ENCODE results near the gene RANBP9. TPM values are rescaled to one million over a fixed set of nuclear protein-coding genes. Genes with fewer than 3 reads are reported as not detected.
A peak's percentile ranks its signal among the peaks of the same experiment; 100 is the strongest.

The RANBP9 gene
- total and polyA plus RNA-seq, 9 of the 15 experiments (the other 6 are each of a cell fraction or from before 2014, with no cell fraction given) = 27.5 to 130 (median 61.5) TPM

GRCh38 chr6:13574571-13575376 is 136.9 kb downstream of the RANBP9 start, which contains the start of gene SIRT5 (continued):
- no peak; the same call in 1 of the 2 replicates for TF ChIP-seq ARID4B (CRISPR knock-in tag; IDR thresholded peaks at IDR 0.05)
- no peak for TF ChIP-seq NFIX (CRISPR knock-in tag; IDR thresholded peaks at IDR 0.05; ENCODE audit: low read depth)
- peak; percentile 95 for TF ChIP-seq POLR2G (IDR thresholded peaks at IDR 0.05; ENCODE audit: low read depth, low read length)
- no peak for TF ChIP-seq ZNF121 (CRISPR knock-in tag; conservative IDR thresholded peaks at IDR 0.05)
- TF ChIP-seq TCF3 (CRISPR knock-in tag; IDR thresholded peaks at IDR 0.05) = peak; percentile 26; the same call in 1 of the 2 replicates
- TF ChIP-seq RFX7 (CRISPR knock-in tag; IDR thresholded peaks at IDR 0.05) = no peak
- TF ChIP-seq YY1 (IDR thresholded peaks at IDR 0.05; ENCODE audit: borderline replicate concordance in 1 of 3, control insufficient read depth in 1 of 3, extremely low read depth in 1 of 3, insufficient read depth in 3 of 3, insufficient read length in 1 of 3, insufficient replicate concordance in 2 of 3, low read depth in 1 of 3, low read length in 2 of 3) = peak in 2 of 3 experiments; percentile 7 to 21
- no peak for TF ChIP-seq HNRNPUL1 (IDR thresholded peaks at IDR 0.05; ENCODE audit: low read length)
- TF ChIP-seq FOS (IDR thresholded peaks at IDR 0.05; ENCODE audit: extremely low read depth, insufficient read length) = no peak
- TF ChIP-seq NR2C1 (IDR thresholded peaks at IDR 0.05) = peak; percentile 75
- TF ChIP-seq NR2C1 (tag; IDR thresholded peaks at IDR 0.05) = peak; percentile 73
- TF ChIP-seq ZNF140 (CRISPR knock-in tag; IDR thresholded peaks at IDR 0.05) = no peak
- TF ChIP-seq SETDB1 (IDR thresholded peaks at IDR 0.05; ENCODE audit: low read length) = no peak
- TF ChIP-seq CHD4 (IDR thresholded peaks at IDR 0.05; ENCODE audit: insufficient read depth, insufficient replicate concordance, low read depth, low read length, poor library complexity, severe bottlenecking) = peak; percentile 79
- no peak for TF ChIP-seq GATAD2A (IDR thresholded peaks at IDR 0.05)
- no peak for TF ChIP-seq SAFB2 (IDR thresholded peaks at IDR 0.05; ENCODE audit: borderline replicate concordance, low read depth, low read length, severe bottlenecking)
- TF ChIP-seq ZC3H11A (IDR thresholded peaks at IDR 0.05; ENCODE audit: low read depth, low read length) = no peak
- 0 out of 2 replicates have a peak, but pooled peaks have one; percentile 3 for TF ChIP-seq ATF3 (IDR thresholded peaks at IDR 0.05)
- no peak for TF ChIP-seq ATF3 (CRISPR knock-in tag; conservative IDR thresholded peaks at IDR 0.05)
- no peak for TF ChIP-seq SIN3B (IDR thresholded peaks at IDR 0.05; ENCODE audit: low read depth)
- TF ChIP-seq ZBED1 (IDR thresholded peaks at IDR 0.05) = no peak; the same call in 1 of the 2 replicates
- TF ChIP-seq CHCHD3 (CRISPR knock-in tag; IDR thresholded peaks at IDR 0.05) = no peak
- no peak for TF ChIP-seq STAT5B (CRISPR knock-in tag; IDR thresholded peaks at IDR 0.05)
- TF ChIP-seq SUPT5H (IDR thresholded peaks at IDR 0.05) = peak; percentile 95
- TF ChIP-seq SRSF9 (IDR thresholded peaks at IDR 0.05; ENCODE audit: borderline replicate concordance, low read depth, low read length) = no peak

Measured in K562 (cell line).